Epithelial cell of prostate (primary cell): Measurements from ENCODE around the gene LRMDA.

Experiments used
- DNase-seq: peaks from one replicate; pipeline ENCODE4 v3.0.0-alpha.2; 2011; ENCODE audit warnings: low read depth, low spot score
- H3K27ac ChIP-seq: fragments of 450-650 bp; 2 replicates; pipeline ENCODE4 v1.5.1; 2017; ENCODE audit warnings: mild to moderate bottlenecking

Gene LRMDA

DNA sequence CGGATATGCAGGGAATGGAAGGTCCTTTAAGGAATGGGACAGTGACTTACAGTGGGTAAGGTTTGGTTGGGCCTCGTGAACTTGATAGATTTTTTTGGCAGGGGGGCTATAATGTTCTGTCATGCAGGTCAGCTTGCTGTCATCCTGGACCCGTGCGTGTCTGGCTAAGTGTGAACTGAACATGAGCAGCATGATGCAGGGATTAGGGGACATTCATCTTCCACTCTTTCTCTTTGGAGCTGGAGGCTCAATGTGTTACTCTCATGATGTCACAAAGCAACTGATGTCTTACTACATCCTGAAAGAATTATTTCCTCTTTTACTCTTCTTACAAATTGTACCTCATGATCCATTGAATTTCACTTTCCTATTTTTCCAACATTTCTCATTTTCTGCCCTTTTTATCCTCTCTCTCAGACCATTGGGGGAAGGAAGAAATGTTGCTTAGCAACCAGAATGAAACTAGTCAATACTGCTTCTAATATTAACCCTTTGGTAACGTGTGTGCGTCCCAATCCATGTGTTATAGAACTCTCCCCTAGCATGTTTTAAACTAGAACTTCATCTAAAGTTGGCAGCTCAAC is 549.1 kb downstream of the LRMDA start:
- DNase-seq: no peak
- no peak overlapping the region for H3K27ac ChIP-seq

DNA sequence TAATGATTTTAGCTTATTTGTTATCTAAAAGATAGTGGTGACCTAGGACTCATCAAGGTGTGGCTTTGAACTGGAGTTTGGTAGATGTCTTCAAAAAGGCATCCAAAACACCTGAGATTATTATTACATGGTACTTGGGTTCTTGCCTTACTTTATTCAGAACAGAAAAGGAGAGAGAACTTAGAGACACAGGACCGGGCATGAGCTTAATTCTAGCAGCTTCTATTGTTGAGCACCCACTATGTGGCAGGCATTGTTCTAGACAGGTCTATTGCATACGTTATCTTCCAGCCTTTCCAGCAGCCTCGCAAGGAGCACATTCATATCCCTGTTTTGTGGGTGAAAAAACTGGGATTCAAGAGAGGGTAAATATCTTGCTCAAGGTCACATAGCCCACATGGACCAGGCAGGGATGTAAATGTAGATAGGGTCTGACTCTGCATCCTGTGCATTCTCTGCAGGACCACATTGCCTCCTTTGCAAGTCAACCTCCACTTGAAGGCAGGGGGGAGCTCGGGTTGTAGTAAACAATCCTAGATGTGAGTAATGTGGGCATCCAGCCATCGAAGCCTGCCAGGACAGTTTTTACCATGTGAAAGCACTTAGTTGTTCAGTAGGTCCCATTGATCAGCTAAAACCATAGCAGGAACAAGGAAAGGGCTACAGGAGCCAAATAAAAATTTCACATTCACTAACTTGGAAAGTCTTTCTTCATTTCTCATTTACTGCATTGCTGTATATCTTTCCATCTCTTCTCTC is 551.4 kb downstream of the LRMDA start:
- no peak for DNase-seq
- no peak overlapping the region for H3K27ac ChIP-seq

DNA sequence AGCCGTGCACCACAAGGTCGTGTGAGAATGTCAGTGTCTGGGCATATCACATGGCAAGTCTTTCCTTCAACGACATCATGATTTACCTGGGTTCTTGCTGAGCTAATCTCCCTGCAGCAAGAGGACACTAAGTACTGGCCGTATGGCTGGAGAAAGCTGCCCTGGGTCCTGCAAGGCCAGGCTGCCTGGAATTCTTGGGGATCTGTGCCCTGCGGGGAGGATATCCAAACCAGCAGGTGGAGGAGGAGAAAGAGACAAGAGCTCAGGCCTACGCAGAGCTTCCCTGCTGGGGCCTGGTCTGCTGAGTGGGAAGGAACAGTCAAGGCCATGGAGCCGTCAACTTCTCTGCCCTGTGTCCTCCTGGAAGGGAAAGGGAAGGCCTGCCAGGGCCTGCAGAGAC is 552.6 kb downstream of the LRMDA start:
- H3K27ac ChIP-seq: no peak overlapping the region
- DNase-seq: no peak

DNA sequence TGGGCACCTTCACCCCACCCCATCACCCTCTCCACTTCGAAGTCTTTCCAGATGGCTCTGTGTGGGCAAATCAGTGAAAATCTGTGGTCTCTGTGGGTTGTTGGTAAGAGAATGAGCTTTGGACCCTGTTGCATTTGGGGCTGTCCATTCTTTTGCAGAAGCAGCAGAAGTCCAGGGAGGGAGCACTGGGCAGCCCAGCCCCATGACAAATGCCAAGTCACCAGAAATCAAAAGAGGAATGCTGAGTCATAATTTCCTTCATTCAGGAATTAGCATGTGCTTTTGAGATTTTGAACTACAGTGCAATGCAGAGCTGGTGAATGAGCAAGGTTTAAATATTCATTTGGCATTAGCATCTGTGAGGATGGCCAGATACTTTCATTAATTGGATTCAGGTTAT is 556.2 kb downstream of the LRMDA start:
- H3K27ac ChIP-seq: no peak overlapping the region
- DNase-seq: no peak

DNA sequence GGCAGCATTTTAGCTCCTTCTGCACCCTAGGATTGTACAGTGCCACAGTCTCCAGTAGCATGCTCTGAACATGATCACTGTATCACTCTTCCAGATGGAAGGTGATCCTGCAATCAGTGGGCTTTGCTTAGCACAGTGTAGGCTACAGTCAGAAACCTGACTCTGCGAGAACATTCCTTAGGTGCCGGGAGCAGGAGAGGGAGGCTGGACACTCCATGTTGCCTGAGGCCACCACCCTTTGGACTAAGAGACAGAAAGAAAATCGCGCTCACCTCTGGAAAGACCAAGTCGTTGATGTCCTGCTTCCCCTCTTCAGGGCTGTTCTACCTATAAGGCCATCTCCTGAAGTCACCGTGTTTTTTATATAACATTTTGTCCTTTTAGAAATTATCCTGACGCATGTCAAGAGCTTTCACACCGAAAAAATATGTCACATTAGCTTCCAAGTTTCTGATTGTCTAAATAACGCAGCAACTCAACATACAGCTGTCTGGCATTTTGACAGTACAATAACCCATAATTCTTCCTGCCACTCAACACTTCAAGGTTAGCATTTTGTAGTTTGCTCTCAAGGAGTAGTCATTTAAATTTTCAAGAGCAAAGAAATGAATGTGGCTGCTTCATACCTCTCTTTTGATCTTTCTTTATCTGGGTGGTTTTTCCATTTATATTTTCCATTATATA is 563.1 kb downstream of the LRMDA start:
- DNase-seq: no peak
- H3K27ac ChIP-seq: no peak overlapping the region

DNA sequence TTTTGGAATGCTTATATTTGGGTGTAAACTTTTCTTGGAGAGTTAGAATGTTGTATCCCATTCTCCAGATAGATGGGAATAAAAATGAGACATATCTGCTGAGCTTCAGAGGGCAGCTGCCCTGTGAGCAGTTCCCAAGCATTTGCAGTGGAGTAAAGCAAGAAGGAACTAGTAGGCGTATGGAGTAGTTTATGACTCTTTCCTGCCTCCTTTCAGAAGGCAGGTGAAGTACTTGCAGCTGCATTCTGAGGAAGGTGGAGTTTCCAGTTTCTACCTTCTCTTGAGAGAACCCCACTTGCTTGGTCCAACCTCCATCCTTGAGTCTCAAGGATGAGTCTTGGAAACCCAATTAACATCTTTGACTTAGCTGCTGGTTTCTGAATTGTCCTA is 563.6 kb downstream of the LRMDA start:
- H3K27ac ChIP-seq: no peak overlapping the region

DNA sequence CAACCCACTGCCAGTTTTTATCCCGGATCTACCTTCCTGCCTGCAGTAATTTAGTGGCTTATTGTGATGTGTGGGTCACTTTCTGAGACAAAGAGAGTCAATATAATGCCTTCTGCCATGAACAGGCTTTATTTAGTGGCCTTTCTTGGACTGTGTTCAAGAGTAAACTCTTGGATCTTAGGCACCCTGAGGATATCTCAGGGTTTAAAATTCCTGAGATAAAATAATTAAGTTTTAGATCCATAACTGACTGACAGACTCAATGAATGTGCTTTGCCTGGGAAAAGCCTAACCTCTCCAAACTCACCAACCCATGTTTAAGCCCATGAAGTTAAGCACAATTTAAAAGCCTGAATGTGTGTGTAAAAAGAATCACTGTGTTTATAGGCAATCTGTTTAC is 564.3 kb downstream of the LRMDA start:
- no peak for DNase-seq
- H3K27ac ChIP-seq: no peak overlapping the region

More for the DNA sequence above, 563.6 kb downstream of the LRMDA start:
- DNase-seq: no peak

DNA sequence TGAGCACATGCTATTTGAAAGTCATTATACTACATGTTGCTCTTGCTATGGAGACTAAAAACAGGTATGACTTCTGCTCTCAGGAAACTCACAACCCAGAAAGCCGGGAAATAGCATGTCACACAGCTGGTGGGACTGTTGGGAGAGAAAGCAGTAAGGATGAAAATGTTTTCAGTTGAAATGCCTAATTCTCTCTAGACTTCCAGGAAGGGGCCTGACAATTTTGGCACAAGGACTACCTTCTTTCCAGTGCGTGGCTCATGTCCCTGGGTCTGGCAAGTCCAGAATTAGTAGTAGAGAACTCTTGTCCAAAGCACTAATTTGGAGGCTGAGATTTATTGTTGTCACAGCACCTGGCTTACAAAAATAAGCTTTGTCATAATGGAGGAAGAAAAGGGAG is 567.6 kb downstream of the LRMDA start:
- no peak overlapping the region for H3K27ac ChIP-seq
- no peak for DNase-seq

DNA sequence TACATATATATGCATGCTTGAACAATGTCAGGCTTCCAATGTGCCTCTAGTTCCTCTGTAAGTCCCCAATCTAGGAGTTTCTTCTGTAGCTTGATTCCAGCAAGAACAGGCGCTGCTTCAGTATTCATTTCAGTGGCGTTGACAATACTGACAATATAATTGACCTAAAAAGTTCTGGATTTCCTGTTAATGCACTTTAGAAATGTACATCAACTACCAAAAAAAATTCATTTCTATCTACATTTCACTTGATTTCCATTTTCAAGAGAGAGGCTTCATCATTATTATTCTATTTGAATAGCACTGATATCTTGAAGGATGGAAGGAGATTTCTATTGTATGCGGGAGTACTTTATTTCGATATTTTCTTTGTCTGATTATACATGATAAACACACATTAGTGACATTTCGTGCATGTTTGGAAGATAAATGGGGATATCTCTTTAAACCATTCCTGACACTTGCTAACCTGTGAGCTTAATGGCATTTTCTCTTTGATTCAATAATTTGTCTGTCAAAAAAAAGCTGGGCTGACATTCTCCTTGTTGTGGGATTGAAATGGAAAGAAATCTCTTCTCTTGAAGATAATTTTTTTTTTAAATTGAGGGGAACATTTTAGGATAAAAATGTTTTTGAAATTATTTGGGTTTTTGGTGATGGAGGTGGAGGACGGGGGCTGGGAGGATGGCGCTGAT is 568.2 kb downstream of the LRMDA start:
- no peak overlapping the region for H3K27ac ChIP-seq
- DNase-seq: no peak

DNA sequence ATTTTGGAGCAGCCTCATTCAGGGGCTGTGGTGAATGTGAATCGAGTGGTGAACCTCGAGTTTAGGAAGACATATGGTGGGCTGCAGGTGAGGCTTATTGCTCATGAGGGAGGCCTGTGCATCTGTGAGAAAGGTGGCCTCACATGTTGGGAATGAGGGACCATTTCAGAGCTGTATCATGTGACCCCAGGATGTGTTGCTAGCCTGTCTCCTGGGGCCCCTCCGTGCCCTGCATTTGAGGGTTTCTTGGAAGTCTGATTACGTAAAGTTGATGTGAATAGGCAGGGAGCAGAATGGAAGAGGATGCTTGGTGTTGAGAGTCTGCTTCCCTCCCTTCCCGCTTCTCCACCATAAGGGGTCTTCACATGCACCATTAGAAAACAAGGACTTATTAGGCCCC is 569.1 kb downstream of the LRMDA start:
- DNase-seq: no peak
- H3K27ac ChIP-seq: no peak overlapping the region

DNA sequence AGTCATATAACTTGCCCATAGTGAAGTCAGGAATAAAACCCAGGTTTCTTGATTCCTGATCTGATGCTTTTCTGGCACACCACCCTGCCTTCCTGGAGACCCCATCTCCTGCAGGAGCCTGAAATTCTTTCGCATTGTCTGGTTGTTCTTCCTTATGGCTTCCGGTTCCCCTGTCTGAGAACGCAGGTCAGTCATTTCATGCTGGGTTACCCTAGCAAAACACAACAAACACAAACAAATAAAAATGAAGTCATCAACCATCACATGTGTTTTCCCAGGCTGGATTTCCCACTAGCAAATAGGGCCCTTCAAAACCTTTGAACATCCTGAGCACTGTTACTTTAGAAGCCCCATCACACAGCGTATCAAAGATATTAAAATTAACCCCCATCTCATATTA is 569.6 kb downstream of the LRMDA start:
- no peak for DNase-seq
- H3K27ac ChIP-seq: no peak overlapping the region

DNA sequence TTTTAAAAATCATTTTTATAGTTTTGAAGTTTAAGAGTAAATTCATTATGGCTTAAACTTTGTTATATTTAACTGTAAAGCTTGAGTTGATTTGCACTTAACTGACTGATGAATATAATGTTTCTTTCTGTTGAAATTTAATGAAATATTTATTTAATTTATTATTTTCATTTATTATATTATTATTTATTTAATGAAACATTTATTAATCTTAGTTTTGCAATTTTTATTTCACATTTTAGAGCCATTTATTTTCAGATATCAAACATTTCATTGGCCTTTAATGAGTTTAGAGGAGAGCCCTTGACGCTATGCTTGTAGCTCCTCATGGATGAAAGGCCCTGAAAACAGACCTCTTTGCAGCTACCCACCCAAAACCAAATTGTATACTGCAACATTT is 570.0 kb downstream of the LRMDA start:
- no peak for DNase-seq

DNA sequence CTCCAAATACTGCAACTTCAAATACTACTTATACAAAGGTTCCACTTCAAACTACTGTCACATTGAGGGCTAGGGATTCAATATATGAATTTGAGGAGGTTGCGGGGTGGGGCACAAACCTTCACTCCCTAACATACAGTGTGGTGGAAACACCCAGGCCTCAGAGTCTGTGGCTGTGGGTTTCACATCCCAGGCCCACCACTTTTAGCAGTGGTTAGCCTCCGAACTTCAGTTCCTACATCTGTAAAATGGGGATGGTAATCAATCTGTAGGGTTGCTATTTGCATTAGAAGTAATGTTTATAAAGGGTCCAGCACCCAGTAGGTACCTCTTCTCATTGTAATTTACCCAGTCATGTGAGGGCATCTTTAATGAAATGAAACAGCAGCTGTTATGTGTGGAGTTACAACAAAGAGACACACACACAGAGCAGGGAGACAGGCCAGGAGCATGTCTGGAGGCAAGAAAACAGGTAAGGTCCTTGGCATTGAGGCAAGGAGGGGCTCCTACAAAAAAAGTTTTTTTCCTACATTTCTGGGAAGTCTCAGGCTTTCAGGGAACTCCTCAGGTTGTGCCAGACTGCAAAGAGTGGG is 570.9 kb downstream of the LRMDA start:
- no peak for DNase-seq
- no peak overlapping the region for H3K27ac ChIP-seq

More for the DNA sequence above, 570.0 kb downstream of the LRMDA start:
- no peak overlapping the region for H3K27ac ChIP-seq

DNA sequence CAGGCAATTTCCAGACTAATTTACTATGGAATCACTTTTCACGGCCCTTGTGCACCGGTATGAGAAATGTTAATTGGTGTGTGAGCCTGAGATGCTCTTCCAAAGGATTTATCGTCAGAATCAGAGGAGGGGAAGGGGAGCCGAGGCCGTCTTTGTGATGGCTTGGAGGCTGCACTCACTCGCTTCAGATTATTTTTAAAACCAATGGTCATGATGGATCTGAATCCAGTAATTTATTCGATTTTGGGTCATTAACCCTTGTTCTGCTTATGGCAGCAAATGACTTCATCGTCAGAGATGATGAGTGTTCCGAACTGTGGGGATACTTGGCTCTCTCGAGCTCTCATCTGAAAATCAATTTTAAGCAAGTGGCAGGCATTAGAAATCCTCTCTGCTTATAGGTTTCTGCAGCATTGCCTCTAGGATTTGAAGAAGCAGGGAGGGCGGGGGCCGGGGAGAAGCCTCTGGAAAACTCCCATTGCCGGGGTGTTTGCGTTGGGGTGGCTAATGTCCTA is 576.3 kb downstream of the LRMDA start:
- no peak for DNase-seq
- H3K27ac ChIP-seq: no peak overlapping the region

DNA sequence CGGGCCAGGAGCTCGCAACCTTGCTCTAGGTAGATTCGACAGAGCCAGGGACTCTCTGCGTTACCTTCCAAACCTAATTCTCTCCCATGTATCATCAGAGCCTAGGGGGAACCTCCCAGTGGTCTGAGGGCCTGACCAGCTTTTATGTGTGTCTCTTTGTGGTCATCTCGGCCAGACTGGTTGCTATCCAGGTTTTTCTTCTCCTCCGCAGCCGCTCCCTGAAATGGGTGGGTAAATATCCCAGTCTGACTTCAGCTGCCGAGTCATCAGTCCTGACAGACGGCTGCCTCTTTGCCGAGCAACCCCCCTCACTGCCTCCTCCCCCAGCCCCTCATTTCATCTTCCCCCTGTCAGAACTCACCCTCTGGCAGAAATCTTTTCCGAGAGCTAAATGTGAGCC is 578.1 kb downstream of the LRMDA start:
- H3K27ac ChIP-seq: no peak overlapping the region
- DNase-seq: no peak

DNA sequence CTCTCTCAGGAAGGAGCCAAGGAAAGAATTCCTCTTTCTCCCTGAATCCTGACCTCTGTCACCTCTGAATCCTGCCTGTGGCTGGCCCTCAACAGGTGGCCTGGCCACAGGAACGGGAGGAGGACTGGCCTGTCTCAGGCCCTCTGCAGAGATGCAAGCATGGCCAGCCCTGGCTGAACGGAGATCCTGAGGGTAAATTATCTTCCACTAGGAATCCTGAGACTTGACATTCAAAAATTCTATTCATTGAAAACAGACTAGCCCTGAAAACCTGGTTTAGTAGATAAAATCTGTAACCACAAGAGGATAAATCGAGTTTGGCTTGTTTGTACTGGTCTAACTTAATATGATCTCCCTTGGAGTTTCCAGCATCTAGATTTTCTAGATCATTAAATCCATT is 579.3 kb downstream of the LRMDA start:
- DNase-seq: no peak

DNA sequence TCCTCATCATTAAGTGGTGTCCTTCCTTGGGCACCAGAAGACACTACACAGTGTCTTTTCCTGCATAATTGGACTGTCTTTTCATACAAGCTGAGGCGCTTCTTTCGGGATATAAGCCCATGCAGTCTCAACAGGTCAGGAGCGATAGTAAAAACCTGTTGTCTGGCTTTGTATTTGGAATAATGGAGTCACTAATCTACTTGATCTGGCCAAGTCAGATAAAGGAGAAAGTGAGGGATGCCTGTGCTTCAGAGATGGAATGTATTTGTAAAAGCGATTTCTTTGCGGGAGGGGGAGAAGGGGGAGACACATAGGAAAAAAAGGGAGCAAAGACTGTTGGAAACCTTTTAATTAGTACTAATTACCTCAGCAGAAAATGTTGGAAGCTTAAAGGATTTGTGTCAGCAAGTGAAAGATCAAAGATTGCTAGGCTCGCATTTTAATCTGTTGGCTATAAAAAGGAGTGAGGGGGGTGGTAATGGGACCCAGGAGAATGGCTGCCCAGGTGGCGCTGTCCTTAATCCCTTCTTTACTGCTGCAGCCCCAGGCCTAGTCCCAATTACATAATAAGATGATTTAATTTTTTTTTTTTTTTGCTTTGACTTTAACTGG is 581.4 kb downstream of the LRMDA start:
- DNase-seq: no peak
- no peak overlapping the region for H3K27ac ChIP-seq

More for the DNA sequence above, 579.3 kb downstream of the LRMDA start:
- H3K27ac ChIP-seq: no peak overlapping the region

DNA sequence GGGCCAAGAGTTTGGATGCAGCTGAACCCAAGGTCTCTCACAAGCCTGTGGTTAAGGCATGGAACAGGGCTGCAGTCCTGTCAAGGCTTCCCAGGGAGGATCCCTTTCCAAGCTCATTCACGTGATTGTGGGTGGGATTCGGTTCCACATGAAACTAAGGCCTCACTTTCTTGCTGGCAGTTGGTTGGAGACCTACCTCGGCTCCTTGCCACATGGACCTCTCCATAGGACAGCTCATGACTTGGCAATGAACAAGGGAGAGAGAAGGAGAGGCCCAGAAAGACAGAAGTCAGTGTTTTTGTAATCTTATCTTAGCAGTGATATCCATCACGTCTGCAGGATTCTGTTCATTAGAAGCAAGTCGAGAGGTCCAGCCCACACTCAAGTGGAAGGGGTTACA is 583.8 kb downstream of the LRMDA start:
- no peak overlapping the region for H3K27ac ChIP-seq

DNA sequence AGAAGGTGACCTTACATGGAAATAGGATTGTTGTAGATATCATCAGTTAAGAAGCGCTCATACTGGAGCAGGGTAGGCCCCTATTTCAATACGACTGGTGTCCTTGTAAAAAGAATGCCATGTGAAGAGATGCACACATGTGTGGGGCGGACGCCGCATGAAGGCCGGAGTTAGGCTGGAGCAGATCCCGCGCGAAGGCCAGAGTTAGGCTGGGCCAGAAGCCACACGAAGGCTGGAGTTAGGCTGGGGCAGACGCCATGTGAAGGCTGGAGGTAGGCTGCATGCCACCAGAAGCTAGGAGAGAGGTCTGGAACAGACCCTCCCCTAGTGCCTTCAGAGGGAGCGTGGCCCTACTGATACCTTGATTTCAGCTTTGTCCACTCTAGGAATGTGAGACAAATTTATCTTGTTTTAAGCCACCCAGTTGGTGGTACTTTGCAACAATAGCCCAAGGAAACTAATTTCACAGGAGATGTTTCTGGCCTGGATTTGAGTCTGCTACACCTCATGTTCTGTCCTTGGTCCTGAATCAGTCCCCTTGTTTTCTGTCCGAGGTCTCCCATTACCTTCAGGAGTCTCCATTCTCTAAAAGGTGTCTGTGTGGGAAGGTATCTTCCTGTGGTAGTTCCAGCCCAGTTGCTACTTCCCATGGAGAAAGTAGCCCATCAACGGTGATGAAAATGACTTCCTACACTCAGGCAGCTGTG is 585.8 kb downstream of the LRMDA start:
- no peak for DNase-seq
- no peak overlapping the region for H3K27ac ChIP-seq

More for the DNA sequence above, 583.8 kb downstream of the LRMDA start:
- no peak for DNase-seq
